Hippocampal formation (tissue), 2 donors: ENCODE measurements around the gene CD2.

Experiments used
- DNase-seq, 2 donors: peaks; one replicate each; lab custom pipeline; 2025; lab: John Stamatoyannopoulos, UW

Gene CD2

GRCh38 chr1:116754198-116754977 lies at the start of gene CD2:
CD2 (plus strand) TSS chr1:116754430; CDS start chr1:116754493, 63 bp downstream.
- no peak for DNase-seq

GRCh38 chr1:116706123-116706522 lies 48.1 kb upstream of the CD2 start:
- DNase-seq, result no peak

GRCh38 chr1:116706841-116707240 lies 47.4 kb upstream of the CD2 start:
- DNase-seq, result no peak

GRCh38 chr1:116708255-116708900 lies 45.9 kb upstream of the CD2 start:
- no peak for DNase-seq

GRCh38 chr1:116709666-116710167 lies 44.5 kb upstream of the CD2 start:
- no peak for DNase-seq

- no peak for DNase-seq
These were observed 43.6 kb upstream of the CD2 start for GRCh38 chr1:116710420-116711262.

GRCh38 chr1:116711263-116711840 lies 42.9 kb upstream of the CD2 start:
- DNase-seq, result no peak

GRCh38 chr1:116712510-116712909 lies 41.7 kb upstream of the CD2 start:
- no peak for DNase-seq

- no peak for DNase-seq
These were observed 40.8 kb upstream of the CD2 start for GRCh38 chr1:116713474-116713873.

GRCh38 chr1:116716391-116716790 lies 37.8 kb upstream of the CD2 start:
- DNase-seq, result no peak

GRCh38 chr1:116717318-116717717 lies 36.9 kb upstream of the CD2 start:
- no peak for DNase-seq

- DNase-seq, result no peak
These were observed 33.7 kb upstream of the CD2 start for GRCh38 chr1:116720364-116721038.

GRCh38 chr1:116721039-116721405 lies 33.2 kb upstream of the CD2 start:
- no peak for DNase-seq

- no peak for DNase-seq
These were observed 32.7 kb upstream of the CD2 start for GRCh38 chr1:116721451-116722007.

- no peak for DNase-seq
These were observed 32.0 kb upstream of the CD2 start for GRCh38 chr1:116722016-116722838.

GRCh38 chr1:116724765-116725375 lies 29.4 kb upstream of the CD2 start:
- DNase-seq, result peak in 1 of 2 donors; percentile 7

- no peak for DNase-seq
These were observed 28.4 kb upstream of the CD2 start for GRCh38 chr1:116725798-116726197.

- DNase-seq, result no peak
These were observed 27.1 kb upstream of the CD2 start for GRCh38 chr1:116726872-116727820.

- DNase-seq, result no peak
These were observed 22.8 kb upstream of the CD2 start for GRCh38 chr1:116731439-116731838.
